Measurements from ENCODE around the gene HOXD12. TPM values are rescaled to one million over a fixed set of nuclear protein-coding genes. Genes with fewer than 3 reads are reported as not detected.

HOXD12 gene
- total RNA-seq, 4 donors from 2014 or later = not detected

GRCh38 chr2:176081837-176082524 lies 17.6 kb upstream of the HOXD12 start:
- DNase-seq (ENCODE audit: low spot score) = no peak
- TF ChIP-seq CTCF (IDR thresholded peaks at IDR 0.05) = no peak
- no peak for ATAC-seq (ENCODE audit: low FRiP score)

GRCh38 chr2:176082525-176082823 lies 17.1 kb upstream of the HOXD12 start:
- DNase-seq (ENCODE audit: low spot score) (no peak), ATAC-seq (ENCODE audit: low FRiP score) (no peak)
- TF ChIP-seq CTCF (IDR thresholded peaks at IDR 0.05) = no peak

DNA sequence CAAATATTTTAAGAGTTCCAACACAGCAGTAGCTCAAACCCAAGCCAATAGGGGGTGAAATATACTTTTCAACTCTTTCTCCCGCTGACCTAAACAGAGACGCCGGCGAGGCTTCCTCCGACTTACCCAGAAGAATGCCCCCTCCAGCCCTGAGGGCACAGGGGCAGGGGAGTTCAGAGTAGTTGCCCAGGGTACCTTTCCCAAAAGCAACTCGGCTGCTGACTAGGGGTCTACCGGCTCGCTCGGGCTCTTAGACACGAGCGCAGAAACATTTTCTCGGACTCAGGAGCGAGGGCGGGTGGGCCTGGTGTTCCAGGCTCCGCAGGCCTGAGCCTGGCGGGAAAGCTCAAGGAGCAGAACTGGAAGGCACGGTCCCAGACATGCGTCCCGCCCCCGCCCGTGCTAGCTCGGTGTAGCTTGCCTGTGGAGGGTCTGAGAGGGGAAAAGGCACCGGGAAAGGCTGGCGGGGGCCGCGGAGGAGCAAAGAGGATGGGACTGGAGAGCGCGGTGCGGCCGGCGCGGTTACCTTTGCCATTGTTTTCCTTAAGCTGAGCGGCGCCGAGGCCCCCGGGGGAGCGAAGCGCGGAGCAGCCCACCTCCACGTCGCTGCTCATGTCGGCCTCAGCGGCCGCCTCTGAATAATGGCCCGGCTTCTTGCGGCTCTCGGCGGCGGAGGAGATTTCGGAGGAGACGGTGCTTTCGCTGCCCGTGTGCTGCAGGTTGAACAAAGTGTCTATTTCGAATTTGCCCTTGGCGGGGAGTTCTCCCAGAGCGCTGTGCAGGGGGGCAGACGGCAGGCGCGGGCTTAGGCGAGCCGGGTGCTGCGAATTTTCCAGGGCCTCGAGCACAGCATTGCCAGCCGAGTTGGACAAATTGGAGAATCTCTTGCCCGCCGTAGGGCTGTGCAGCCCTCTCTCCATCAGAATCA lies 16.5 kb upstream of the HOXD12 start:
- no peak for TF ChIP-seq CTCF (IDR thresholded peaks at IDR 0.05)
- DNase-seq (ENCODE audit: low spot score) = no peak
- no peak for ATAC-seq (ENCODE audit: low FRiP score)

DNA sequence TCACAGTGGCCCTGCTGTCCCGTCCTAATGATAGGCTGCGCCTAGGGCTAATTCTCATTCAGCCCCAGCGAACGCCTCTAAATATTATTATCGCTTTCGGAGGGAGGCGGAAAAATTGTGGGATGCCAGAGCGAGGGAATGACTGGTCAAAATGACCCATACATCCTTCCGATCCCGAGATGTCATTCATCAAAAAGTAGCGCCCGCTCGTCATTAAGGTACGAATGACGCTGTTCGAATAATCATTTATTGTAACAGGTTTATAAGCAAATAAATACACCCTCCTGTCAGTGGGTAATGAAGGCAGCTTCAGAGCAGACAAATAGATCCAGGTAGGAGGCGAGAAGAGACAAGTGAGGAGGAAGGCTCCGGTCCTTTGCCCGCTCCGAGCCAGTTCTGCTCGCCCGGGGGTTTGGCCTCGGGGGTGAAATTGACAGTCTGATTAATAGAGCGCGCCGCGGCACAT lies 15.8 kb upstream of the HOXD12 start, which contains the start of gene EVX2:
Gene EVX2 (minus strand): TSS at position 167 of the 466 bp plus-strand sequence. CDS start 186 bp downstream, outside the sequence.
- no peak for TF ChIP-seq CTCF (IDR thresholded peaks at IDR 0.05)
- ATAC-seq (ENCODE audit: low FRiP score) (no peak), DNase-seq (ENCODE audit: low spot score) (no peak)

GRCh38 chr2:176084611-176085119 lies 14.9 kb upstream of the HOXD12 start:
- no peak for TF ChIP-seq CTCF (IDR thresholded peaks at IDR 0.05)
- DNase-seq (ENCODE audit: low spot score) (no peak), ATAC-seq (ENCODE audit: low FRiP score) (no peak)

DNA sequence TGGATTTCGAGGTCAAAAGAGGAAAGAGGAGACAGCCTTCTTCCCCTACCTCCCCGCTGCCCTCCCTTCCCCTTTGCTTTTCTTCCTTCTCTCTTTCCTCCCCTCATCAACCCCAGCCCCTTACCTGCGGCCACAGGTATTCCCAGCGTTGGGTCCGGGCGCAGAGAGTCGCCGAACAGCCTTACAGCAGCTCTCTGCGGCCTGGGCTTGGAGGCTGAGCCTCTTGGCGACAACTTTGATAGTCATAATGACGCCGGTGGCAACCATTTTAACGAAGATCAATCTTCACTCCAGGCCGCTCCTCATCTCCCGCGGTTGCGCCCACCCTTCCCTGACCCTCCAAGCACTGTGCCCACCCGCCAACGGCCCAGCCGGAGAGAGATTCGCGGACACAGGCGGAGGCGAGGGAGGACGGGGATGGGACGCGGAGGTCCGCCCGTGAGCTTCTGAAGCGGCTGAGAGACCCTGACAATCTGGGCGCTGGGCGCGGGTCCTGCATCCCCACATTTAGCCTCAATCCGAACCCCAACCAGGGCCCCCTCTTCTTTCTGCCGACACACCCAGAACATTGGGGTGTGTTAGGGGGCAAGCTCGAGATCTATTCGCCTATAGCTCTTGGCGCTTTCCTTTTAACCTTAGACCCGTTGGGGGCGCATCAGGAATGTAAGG lies 14.3 kb upstream of the HOXD12 start:
- no peak for DNase-seq (ENCODE audit: low spot score)
- no peak for ATAC-seq (ENCODE audit: low FRiP score)
- no peak for TF ChIP-seq CTCF (IDR thresholded peaks at IDR 0.05)
